IMR-90 (cell line): ENCODE data around the gene C1QTNF12. TPM values are rescaled to one million over a fixed set of nuclear protein-coding genes. Genes with fewer than 3 reads are reported as not detected.

Source experiments
- ATAC-seq: fragments of 200-7000 bp; cut with Tn5 transposase; 2 replicates; pipeline ENCODE4 v1.9.1; 2020; ENCODE audit warnings: low read depth, mild to moderate bottlenecking, moderate library complexity
- BruUV-seq: library from RNA; stranded (reverse); fragments of 400-500 nt; replicated peaks from 2 replicates; lab custom pipeline; 2021; lab: Mats Ljungman, UMichigan
- CTCF ChIA-PET: fragments of 300-600 bp; formaldehyde crosslinking; extraction: SDS; loops from one replicate; lab custom pipeline; 2021; ENCODE audit warnings: antibody characterized with exemption; lab: Yijun Ruan, JAX
- POLR2A ChIA-PET: fragments of 300-600 bp; sonication (Branson Sonifier 250); formaldehyde crosslinking; loops from one replicate; lab custom pipeline; 2022; ENCODE audit warnings: antibody characterized with exemption; ENCODE audit not compliant: unreplicated experiment; lab: Charles Lee
- DNase-seq: peaks from one replicate; pipeline ENCODE4 v3.0.0; 2013
- H2AFZ ChIP-seq: replicated peaks from 2 replicates; pipeline ENCODE3; 2013; ENCODE audit warnings: low read length, mild to moderate bottlenecking; ENCODE audit not compliant: poor library complexity
- H2AK5ac ChIP-seq: 2 replicates; pipeline ENCODE4 v1.6.1; 2013; ENCODE audit warnings: low read depth, low read length, inconsistent platforms
- H2AK9ac ChIP-seq: replicated peaks from 2 replicates; pipeline ENCODE3; 2013; ENCODE audit warnings: mild to moderate bottlenecking, low read depth, low read length, moderate library complexity; ENCODE audit not compliant: poor library complexity
- H2BK120ac ChIP-seq: 2 replicates; pipeline ENCODE4 v1.6.1; 2013; ENCODE audit warnings: low read depth, low read length, inconsistent platforms
- H2BK15ac ChIP-seq: 3 replicates; pipeline ENCODE4 v1.6.1; 2013; ENCODE audit warnings: low read depth, low read length, inconsistent platforms
- H2BK20ac ChIP-seq: 2 replicates; pipeline ENCODE4 v1.6.1; 2013; ENCODE audit warnings: low read depth, mild to moderate bottlenecking, inconsistent platforms, low read length, moderate library complexity
- H2BK5ac ChIP-seq: 2 replicates; pipeline ENCODE4 v1.6.1; 2013; ENCODE audit warnings: mild to moderate bottlenecking, low read depth, low read length, inconsistent platforms; ENCODE audit not compliant: poor library complexity, severe bottlenecking
- H3K14ac ChIP-seq: replicated peaks from 2 replicates; pipeline ENCODE4 v1.6.1; 2013; ENCODE audit warnings: low read depth, low read length, inconsistent platforms
- H3K18ac ChIP-seq: 2 replicates; pipeline ENCODE4 v1.6.1; 2013; ENCODE audit warnings: low read depth, low read length, control low read depth
- H3K23ac ChIP-seq: 2 replicates; pipeline ENCODE4 v1.6.1; 2013; ENCODE audit warnings: low read depth, low read length, inconsistent platforms
- H3K27ac ChIP-seq: 2 replicates; pipeline ENCODE4 v1.5.1; 2013; ENCODE audit warnings: mild to moderate bottlenecking, control low read depth, low read length; ENCODE audit not compliant: insufficient read depth
- H3K27me3 ChIP-seq: 2 replicates; pipeline ENCODE4 v1.6.1; 2013; ENCODE audit warnings: low read length; ENCODE audit not compliant: control insufficient read depth, insufficient read depth
- H3K36me3 ChIP-seq: 2 replicates; pipeline ENCODE4 v1.6.1; 2013; ENCODE audit warnings: low read length, mixed read lengths; ENCODE audit not compliant: control insufficient read depth, insufficient read depth
- H3K4ac ChIP-seq: 2 replicates; pipeline ENCODE4 v1.6.1; 2013; ENCODE audit warnings: low read depth, low read length, inconsistent platforms
- H3K4me1 ChIP-seq: 2 replicates; pipeline ENCODE4 v1.6.1; 2013; ENCODE audit warnings: low read length, mixed read lengths; ENCODE audit not compliant: control insufficient read depth, insufficient read depth
- H3K4me2 ChIP-seq: 2 replicates; pipeline ENCODE4 v1.6.1; 2013; ENCODE audit warnings: low read depth, mild to moderate bottlenecking, control low read depth, low read length, moderate library complexity
- H3K4me3 ChIP-seq: 2 replicates; pipeline ENCODE4 v1.5.1; 2013; ENCODE audit warnings: low read depth, mild to moderate bottlenecking, control low read depth, low read length, moderate library complexity; ENCODE audit not compliant: insufficient read depth
- H3K56ac ChIP-seq: 2 replicates; pipeline ENCODE4 v1.6.1; 2013; ENCODE audit warnings: low read length, inconsistent platforms; ENCODE audit not compliant: insufficient read depth; ENCODE audit errors: extremely low read depth
- H3K79me1 ChIP-seq, 2 experiments: 2 replicates each; pipeline ENCODE4 v1.6.1; 2013; ENCODE audit warnings: low read length in 2 of 2, inconsistent platforms in 1 of 2, low read depth in 1 of 2
- H3K9ac ChIP-seq: 2 replicates; pipeline ENCODE4 v1.6.1; 2013; ENCODE audit warnings: low read depth, low read length, control low read depth
- H3K9me1 ChIP-seq: 2 replicates; pipeline ENCODE4 v1.6.1; 2013; ENCODE audit warnings: low read length, inconsistent platforms; ENCODE audit not compliant: insufficient read depth
- H3K9me3 ChIP-seq: 2 replicates; pipeline ENCODE4 v1.6.1; 2013; ENCODE audit warnings: low read length; ENCODE audit not compliant: control insufficient read depth, insufficient read depth
- H4K20me1 ChIP-seq: 2 replicates; pipeline ENCODE4 v1.6.1; 2013; ENCODE audit warnings: low read length, inconsistent platforms; ENCODE audit not compliant: insufficient read depth
- H4K5ac ChIP-seq: 2 replicates; pipeline ENCODE4 v1.6.1; 2013; ENCODE audit warnings: mild to moderate bottlenecking, low read depth, low read length, control low read depth
- H4K8ac ChIP-seq, 2 experiments: 2 replicates each; pipeline ENCODE4 v1.6.1; 2013; ENCODE audit warnings: low read depth in 2 of 2, low read length in 2 of 2, control low read depth in 1 of 2, inconsistent platforms in 1 of 2
- H4K91ac ChIP-seq: 2 replicates; pipeline ENCODE4 v1.6.1; 2013; ENCODE audit warnings: low read depth, low read length, inconsistent platforms; ENCODE audit not compliant: insufficient read depth
- BHLHE40 ChIP-seq: fragments of 150-350 bp; IDR thresholded peaks from 2 replicates; pipeline ENCODE4 v1.6.1; 2016; ENCODE audit warnings: mild to moderate bottlenecking, low read depth, low read length
- FOS ChIP-seq: fragments of 150-350 bp; IDR thresholded peaks from 2 replicates; pipeline ENCODE4 v1.6.1; 2016; ENCODE audit warnings: low read depth, low read length
- POLR2A ChIP-seq: IDR thresholded peaks from 2 replicates; pipeline ENCODE4 v1.6.1; 2012; ENCODE audit warnings: mild to moderate bottlenecking, low read depth, low read length
- WGBS, 2 experiments: methylation state at CpG; one replicate each; pipeline versions ENCODE4 v1.1.5 to v1.1.7; 2013; ENCODE audit warnings: missing lambda C conversion rate in 2 of 2; ENCODE audit not compliant: insufficient read length in 1 of 2; ENCODE audit errors: extremely low coverage in 2 of 2; 5-methylcytosine and 5-hydroxymethylcytosine counted together
- dilution Hi-C: fragments of 300-500 bp; cut with HindIII; formaldehyde crosslinking; loops from one replicate; pipeline ENCODE4 v1.14.3; 2018; ENCODE audit warnings: low sequenced_read_pairs; ENCODE audit not compliant: unreplicated experiment
- in situ Hi-C: fragments of 300-500 bp; cut with MboI; formaldehyde crosslinking; loops from 3 replicates; pipeline ENCODE4 v1.14.3; 2019; ENCODE audit warnings: low sequenced_read_pairs, inconsistent platforms, mixed read lengths
- intact Hi-C: fragments of 100-400 bp; cut with micrococcal nuclease; formaldehyde crosslinking; loops from 2 replicates; pipeline ENCODE4 v1.10.0; 2022
- polyA plus RNA-seq, 3 experiments: library from polyadenylated mRNA; depleted of rRNA; stranded (reverse); fragments of >200 nt; gene quantifications; 2 replicates each; pipeline ENCODE4 v1.2.3, GENCODE V29; 2012; ENCODE audit warnings: low replicate concordance in 1 of 3
- total RNA-seq: library from RNA; depleted of rRNA; stranded (reverse); fragments of >200 nt; gene quantifications from 2 replicates; pipeline ENCODE4 v1.2.3, GENCODE V29; 2012
- TF ChIP-seq, protein P1 (sequence below): fragments of 150-350 bp; IDR thresholded peaks from 2 replicates; pipeline ENCODE4 v1.6.1; 2017; ENCODE audit warnings: mild to moderate bottlenecking, antibody characterized with exemption, low read length, low read depth
- TF ChIP-seq, protein P2 (sequence below): fragments of 150-350 bp; IDR thresholded peaks from 2 replicates; pipeline ENCODE4 v1.6.1; 2016; ENCODE audit warnings: low read depth, mild to moderate bottlenecking, low read length, moderate library complexity, borderline replicate concordance

Gene C1QTNF12
- total and polyA plus RNA-seq, 2 of the 4 experiments (the other 2 are of a cell fraction) = 0.36 to 1.1 TPM

DNA sequence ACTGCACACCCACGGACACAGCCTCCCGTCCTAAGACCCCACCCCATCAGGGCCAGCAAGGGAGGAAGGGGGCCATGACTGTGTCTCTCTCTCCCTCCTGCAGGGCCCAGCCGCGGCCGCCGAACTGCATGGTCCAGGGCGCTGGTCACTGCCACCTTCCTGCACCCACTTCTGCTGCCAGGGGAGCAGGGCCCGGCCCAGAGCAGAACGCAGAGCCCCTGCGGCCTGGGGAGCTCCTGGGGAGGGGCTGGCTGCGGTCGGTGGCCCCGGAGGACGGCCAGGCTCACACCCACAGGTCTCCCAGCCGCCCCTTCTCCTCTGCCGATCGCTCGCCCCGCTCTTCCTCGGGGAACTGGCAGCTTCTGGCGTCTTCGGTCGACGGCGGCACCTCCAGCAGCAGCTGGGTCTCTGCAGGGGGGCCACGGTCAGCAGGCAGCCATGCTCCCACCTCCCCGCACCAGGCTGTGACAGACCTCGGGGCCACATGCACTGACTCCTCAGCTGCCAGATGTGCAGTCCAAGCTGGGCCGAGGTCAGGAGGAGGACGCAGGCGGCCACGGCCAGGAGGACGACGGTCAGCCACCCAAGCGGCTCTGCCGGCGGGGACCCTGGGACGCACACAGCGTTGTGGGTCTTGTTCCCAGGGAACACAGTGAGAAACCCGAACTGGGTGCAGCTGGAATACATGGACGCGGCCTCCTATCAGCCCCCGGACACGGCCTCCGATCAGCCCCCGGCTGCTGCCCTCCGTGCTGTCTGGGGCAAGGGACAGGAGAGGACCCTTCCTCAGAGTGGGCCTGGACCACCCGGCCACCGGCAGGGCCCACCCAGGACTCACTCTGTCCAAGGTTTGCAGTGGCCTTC, 42.7 kb downstream of the C1QTNF12 start:
- Histone ChIP-seq H3K9me1 (no peaks in the 10 kb centered on the region), H3K36me3 (no peaks in the 10 kb centered on the region), H3K4me3 (no peak overlapping the region), H3K18ac (no peak overlapping the region), H2AK9ac (peak overlapping the region; percentile 61), H3K14ac (no peak overlapping the region), H3K23ac (no peak overlapping the region), H3K4me2 (no peak overlapping the region), H3K4ac (no peak overlapping the region), H2AFZ (peak overlapping the region; percentile 43), H2BK15ac (no peak overlapping the region), H3K79me1 (no peaks in the 10 kb centered on the region), H4K20me1 (no peaks in the 10 kb centered on the region), H3K4me1 (peaks cover 8% of the 10 kb centered on the region), H4K8ac (no peak overlapping the region), H2AK5ac (no peak overlapping the region), H2BK120ac (no peak overlapping the region), H3K27ac (no peak overlapping the region), H3K9me3 (no peaks in the 10 kb centered on the region), H3K9ac (no peak overlapping the region), H4K5ac (no peak overlapping the region), H2BK20ac (no peak overlapping the region), H3K27me3 (no peaks in the 10 kb centered on the region; the same call in 1 of the 2 replicates), H3K56ac (no peak overlapping the region), H2BK5ac (no peak overlapping the region), H4K91ac (no peak overlapping the region)
- dilution Hi-C loops = no loop called here
- DNase-seq (no peak), ATAC-seq (no peak)
- WGBS, 2 experiments = 63% methylated on average over 26 of the region's 49 CpGs; no CpG with 5 or more reads in 1 of the 2 experiments
- ChIA-PET CTCF (no interaction called here), POLR2A (no interaction called here)
- no TSS peak for BruUV-seq
- in situ Hi-C loops = no loop called here
- intact Hi-C loops = no loop called here
- TF ChIP-seq, protein P1, sequence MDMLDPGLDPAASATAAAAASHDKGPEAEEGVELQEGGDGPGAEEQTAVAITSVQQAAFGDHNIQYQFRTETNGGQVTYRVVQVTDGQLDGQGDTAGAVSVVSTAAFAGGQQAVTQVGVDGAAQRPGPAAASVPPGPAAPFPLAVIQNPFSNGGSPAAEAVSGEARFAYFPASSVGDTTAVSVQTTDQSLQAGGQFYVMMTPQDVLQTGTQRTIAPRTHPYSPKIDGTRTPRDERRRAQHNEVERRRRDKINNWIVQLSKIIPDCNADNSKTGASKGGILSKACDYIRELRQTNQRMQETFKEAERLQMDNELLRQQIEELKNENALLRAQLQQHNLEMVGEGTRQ = no peak
- no peak for TF ChIP-seq BHLHE40
- no peak for TF ChIP-seq FOS
- TF ChIP-seq, protein P2, sequence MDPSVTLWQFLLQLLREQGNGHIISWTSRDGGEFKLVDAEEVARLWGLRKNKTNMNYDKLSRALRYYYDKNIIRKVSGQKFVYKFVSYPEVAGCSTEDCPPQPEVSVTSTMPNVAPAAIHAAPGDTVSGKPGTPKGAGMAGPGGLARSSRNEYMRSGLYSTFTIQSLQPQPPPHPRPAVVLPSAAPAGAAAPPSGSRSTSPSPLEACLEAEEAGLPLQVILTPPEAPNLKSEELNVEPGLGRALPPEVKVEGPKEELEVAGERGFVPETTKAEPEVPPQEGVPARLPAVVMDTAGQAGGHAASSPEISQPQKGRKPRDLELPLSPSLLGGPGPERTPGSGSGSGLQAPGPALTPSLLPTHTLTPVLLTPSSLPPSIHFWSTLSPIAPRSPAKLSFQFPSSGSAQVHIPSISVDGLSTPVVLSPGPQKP = no peak
- TF ChIP-seq POLR2A = no peak
